AG20443 (cell line): ENCODE measurements around the gene KCNT1.
A peak's percentile ranks its signal among the peaks of the same experiment; 100 is the strongest.

ENCODE experiments used
- DNase-seq: peaks from one replicate; pipeline ENCODE4 v3.0.0; 2012; ENCODE audit warnings: low spot score, mixed read lengths

KCNT1 gene

GRCh38 chr9:135782946-135783345 lies 81.0 kb downstream of the KCNT1 start:
- DNase-seq = no peak

GRCh38 chr9:135783540-135784245 lies 81.7 kb downstream of the KCNT1 start:
- no peak for DNase-seq

DNA sequence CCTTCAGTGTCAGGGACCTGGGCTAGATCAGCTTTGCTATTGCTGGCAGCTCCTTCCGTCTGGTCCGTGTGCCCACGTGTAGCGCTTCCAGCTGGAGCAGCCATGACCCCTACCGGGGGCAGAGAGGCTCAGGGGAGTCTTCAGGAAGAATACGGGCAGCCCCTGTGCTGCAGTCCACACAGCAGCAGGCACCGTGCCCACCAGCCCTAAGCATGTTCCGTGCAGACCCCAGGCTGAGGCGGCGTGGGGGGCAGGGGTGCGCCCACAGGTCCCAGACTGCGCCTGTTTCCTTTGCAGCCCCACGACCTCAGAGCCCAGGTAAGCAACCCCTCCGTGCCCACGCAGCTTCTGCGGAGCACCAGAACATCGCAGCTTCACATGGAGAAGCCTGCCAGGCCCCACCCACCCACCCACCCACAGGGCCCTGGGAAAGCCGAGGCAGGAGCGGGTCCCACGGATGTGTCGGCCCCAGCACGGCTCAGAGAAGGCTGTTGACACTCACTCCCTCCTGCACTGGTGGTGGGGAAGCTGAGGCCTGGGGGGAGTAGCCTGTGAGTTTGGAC lies 83.1 kb downstream of the KCNT1 start:
- DNase-seq = no peak

DNA sequence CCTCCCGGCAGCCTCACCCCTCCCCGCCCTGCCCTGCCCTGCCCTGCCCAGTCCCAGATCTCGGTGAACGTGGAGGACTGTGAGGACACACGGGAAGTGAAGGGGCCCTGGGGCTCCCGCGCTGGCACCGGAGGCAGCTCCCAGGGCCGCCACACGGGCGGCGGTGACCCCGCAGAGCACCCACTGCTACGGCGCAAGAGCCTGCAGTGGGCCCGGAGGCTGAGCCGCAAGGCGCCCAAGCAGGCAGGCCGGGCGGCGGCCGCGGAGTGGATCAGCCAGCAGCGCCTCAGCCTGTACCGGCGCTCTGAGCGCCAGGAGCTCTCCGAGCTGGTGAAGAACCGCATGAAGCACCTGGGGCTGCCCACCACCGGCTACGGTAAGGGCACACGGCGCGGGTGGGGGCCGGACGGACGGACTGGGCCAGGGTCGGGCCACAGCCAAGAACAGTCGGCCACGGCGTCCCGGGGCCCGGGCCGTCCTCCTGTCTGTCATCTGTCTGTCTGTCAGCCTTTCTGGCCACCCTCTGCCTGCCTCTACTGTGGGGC lies 84.2 kb downstream of the KCNT1 start:
- no peak for DNase-seq

DNA sequence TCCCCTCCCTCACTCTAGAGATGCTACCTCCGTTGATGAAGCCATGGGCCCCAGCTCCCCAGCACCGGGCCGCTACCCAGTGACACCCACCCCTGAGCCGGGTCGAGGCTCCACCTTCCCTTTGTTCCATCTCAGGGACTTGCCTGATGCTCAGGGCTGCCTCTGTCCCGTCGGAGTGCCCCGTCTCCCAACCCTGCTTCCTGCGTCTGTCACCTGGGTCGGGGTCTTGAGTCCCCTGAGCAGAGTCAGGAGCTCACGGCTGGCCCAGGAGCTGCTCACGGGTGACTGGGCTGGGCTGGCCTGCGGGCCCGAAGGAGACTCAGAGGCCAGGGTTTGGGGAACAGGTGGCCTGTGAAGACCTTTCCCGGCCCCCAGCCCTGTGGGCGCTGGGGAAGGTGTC lies 85.3 kb downstream of the KCNT1 start:
- no peak for DNase-seq

DNA sequence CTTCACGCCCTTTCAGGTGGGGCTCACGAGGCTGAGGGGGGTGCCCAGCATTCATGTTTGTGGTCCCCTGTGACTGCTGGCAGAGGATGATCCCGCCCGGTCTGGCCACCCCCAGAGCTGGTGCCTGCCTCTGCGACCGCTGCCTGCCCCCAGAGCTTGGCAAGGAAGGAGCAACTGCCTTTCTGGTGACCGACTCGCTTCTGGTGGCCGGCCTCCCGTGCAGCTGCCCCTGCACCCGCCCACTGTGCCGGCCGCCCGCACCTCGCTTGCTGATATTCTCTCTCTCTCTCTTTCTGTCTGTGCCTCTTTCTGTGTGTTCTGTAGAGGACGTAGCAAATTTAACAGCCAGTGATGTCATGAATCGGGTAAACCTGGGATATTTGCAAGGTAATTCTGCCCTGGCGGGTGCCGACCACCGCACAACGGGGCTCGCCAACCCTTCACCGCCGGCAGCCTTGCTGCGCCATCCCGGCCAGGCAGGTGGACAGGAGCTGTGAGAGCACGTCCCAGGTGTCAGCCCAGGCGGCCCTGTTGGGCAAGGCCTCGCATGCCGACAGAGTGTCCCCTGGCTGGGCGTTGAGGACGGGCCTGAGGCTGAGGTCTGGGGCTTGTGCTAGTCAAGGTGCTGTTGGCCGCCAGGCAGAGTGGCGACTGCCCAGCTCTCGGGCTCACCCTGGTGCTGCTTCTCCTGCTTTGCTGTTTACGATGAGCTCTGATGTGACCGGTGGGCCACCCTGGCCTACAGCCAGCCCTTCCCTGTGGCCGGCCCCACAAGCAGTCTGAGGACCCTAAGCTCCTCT lies 86.0 kb downstream of the KCNT1 start:
- DNase-seq = no peak

DNA sequence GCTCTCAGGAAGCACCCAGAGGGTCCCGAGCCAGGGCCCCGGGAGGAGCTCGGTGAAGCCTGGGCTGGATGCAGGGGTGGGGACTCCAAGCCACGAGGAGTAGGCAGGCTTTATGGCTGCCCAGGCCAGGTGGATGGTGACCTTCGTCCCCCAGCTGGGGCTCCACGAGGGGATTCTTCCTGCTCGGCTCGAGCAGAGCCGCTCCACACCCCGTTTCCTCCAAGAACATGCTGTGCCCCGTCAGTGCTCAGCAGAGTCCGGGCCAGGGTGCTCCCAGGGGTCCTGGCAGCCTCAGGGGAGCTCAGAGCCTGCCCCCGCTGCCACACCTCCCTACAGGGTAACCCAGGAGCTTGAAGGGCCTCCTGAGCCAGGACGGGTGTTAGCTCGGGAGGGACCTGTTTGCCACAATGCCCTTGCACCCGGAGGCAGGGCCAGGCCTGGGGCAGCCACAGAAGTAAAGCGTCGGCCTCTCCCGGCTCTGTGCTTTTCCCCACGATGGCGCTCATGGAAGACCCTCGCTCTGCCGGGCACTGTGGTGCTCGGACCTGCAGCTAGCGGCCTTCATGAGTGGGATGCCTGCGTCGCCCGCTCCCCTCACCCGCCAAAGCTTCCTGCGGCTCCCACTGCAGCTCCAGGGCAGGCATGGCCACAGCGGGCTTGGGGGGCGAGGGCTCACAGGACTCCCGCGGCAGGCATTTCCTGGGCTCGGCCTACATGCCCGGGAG lies 86.8 kb downstream of the KCNT1 start:
- DNase-seq = no peak

- DNase-seq = no peak
These were observed 87.9 kb downstream of the KCNT1 start for GRCh38 chr9:135789838-135790291.

DNA sequence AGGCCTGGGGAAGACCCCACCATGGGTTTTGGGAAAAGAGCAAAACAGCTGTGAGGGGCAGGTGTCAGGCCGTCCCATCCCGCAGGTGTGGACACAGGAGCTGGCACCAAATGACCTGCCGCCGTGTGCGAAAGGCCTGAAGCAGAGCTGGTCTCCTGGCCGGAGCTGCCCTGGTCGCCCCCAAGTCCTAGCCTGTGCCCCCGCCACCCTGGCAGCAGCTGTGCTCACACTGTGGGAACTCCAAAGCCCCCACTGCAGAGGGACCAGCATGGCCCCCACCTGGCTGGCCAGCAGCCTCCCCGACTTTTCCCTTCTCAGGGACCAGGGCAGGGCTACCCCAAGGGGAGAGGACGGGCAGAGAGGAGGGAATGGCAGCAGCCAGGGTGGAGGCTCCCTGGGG lies 88.4 kb downstream of the KCNT1 start:
- DNase-seq = no peak

DNA sequence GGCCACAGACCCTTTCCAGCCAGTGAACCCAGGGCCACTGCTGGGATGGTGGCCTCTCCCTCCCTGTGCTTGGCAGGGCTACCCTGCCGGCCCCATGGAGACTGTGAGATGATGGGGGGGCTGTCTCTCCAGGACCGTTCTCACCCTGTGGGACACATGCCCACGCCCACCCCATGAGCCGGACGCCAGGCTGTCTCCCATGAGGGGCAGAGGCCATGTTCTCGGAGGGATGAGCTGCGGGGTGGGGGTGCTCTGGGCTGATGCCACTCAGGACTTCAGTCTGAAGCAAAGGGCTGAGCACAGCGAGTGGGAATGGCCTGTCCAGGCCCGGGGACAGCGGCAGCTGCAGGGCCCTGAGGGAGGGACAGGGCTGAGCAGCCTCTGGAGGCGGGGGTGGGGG lies 88.9 kb downstream of the KCNT1 start:
- DNase-seq = no peak

DNA sequence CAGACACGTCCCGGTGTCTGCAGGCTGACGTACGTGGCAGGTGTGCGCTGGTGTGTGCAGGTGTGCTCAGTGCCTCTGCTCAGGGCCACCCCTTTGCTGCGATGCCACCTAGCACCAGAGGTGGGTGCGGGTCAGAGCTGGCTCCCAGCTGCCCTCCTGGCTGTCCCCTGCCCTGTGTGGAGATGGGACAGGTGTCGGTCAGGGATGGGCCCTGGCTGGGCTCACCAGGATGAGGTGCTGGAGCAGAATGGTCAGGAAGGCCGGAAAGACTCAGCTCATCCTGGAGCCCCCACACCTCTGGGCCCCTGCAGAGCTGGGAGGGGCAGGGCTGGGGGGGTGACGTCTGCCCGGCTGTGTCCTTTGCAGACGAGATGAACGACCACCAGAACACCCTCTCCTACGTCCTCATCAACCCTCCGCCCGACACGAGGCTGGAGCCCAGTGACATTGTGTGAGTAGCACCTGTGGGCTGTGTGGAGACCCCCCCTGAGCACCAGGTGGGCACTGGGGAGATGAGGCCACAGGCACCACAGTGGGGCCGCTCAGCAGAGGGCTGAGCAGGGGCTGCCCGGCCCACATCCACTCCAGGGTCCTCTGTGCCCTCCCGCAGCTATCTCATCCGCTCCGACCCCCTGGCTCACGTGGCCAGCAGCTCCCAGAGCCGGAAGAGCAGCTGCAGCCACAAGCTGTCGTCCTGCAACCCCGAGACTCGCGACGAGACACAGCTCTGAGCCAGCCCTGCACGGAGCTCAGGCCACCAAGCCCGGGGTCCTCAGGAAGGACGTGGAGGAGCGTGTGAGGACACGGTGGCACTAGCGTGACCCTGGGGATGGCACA lies 89.7 kb downstream of the KCNT1 start:
- no peak for DNase-seq

DNA sequence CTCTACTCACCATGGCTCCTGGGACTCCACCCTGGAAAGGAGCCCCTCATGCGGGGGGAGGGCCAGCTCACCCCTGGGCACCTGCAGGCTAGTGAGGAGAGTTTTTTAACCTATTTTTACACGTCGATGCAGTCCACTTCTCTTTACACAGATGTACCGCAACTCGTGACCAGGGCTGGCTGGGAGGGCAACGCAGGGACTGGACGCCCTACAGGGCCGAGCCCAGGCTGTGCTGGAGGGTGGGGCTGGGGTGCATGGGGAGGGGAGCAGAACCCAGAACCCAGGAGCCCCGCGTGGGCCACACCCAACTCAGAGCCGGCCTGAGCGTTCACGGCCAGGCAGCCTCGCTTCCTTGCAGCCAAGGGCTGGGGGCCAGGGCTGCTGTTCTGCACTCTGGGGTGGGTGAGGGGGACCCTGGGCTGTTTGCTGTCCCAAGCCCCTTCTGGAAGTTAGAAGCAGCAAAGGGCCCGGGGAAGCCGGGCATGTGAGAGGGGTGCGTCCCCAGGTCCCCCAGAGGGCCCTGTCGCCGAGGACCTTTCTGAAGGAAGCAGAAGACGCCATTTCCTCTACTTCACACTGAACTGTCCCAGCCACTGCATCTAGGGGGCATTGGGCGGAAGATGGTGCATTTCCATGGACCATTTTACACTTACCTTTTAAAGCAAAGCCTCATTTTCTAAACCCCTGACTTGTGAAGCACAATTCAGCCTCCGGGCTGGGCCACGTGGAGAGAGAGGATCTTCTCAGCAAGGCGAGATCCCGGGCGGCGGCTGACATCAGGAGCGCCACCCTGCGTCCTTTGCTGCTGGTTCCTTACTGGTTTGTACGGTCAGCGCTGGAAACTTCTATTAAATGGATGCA lies 90.5 kb downstream of the KCNT1 start:
- no peak for DNase-seq

DNA sequence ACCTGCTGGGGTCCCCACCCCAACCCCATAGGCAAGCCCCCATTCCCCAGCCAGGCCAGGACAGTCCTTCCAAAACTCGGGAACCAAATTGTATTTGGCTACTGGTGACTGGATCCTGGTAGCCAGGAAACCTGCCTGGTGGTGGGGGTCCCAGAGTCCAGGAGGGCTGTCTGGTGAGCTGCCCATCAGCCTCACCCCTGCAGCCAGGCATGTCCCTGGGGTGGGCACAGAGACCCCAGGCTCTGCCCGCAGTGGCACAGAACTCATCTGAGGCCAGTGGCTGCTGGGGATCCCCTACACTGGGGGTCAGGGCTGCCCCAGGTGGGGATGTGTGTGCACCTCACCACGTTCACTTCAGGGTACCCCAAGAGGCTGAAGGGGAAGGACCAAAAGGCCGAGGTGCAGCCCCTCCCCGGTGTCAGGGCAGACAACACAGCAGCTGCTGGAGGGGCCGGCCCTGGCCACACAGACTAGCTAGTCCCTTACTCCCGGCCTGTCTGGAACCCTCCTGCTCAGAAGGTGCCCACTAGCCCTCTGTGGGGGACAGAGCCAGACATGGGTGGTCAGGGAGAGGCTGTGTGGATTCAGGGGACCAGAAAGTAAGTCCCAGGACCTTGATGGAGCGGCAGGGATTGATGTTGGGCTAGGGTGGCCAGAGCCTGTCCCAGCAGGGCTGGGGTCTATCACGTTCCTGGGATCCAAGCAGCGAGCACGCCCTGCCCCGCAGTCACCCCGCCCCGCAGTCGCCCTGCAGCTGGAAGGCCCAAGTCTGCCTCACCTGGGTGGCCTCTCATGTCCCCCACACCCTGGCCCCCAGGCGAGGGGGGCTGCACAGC lies 91.5 kb downstream of the KCNT1 start:
- no peak for DNase-seq

GRCh38 chr9:135794057-135794335 lies 92.0 kb downstream of the KCNT1 start:
- no peak for DNase-seq

- no peak for DNase-seq
These were observed 92.4 kb downstream of the KCNT1 start for GRCh38 chr9:135794361-135794885.

- no peak for DNase-seq
These were observed 93.4 kb downstream of the KCNT1 start for GRCh38 chr9:135795391-135795790.

GRCh38 chr9:135796784-135797485 lies 95.0 kb downstream of the KCNT1 start:
- no peak for DNase-seq

- DNase-seq = peak; percentile 86
These were observed 95.7 kb downstream of the KCNT1 start for GRCh38 chr9:135797507-135798262.
